ENCODE data around the gene ATP6V0A4.
"Not testable (repeated sequence)": the region's sequence is repeated elsewhere in the genome, so short reads cannot be mapped to it uniquely, and the experiment has no call there.

The ATP6V0A4 gene

DNA sequence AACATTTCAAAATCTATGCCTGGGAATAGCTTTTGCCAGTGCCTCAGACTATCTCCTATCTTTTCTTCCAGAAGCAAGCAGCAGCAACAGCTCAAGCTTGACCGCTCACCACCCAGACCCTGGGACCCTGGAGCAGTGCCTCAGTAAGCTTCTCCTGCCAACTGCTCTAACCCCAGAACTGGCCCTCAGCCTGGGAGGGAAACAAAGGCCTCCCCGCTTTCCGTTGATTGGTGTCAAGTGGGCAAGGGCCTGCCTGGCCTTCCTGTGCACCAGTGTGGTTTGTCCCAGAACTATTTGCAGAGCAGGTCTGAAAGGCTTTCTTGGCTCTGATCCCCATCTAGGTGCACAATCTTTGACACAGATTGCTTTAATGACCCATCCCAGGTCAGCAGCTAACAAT lies 3.3 kb upstream of the ATP6V0A4 start:
- DNase-seq = no peak

DNA sequence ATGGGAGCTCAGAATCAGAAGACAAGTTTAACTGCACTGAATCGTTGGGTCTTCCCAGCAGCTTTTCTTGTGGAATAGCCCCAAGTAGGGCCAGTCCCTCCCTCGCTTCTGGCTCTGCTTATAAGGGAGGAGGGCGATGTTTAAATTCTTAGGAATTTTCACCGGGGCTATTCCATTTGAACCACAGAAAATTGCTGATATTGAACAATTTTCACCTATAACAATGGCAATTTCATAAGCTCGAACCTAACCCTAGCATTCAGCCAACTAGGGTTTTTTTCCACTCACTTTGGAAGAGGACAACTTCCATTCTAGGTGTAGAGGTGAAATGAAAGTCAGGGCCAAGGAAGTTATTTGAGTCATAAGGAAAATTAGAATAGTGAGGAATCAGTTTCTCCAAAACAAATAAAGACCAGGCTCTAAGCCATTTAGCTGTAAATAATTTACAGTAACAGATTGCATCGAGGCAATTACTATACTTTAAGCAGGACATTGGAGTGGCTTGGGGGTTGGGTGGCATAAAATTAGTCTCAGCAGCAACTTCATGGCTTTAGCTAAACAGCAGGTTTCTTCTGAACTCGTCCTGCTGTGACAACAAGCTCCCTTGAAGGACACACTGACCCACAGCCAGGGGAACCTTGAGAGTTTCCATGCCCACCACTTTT lies 1.5 kb upstream of the ATP6V0A4 start:
- no peak for DNase-seq

DNA sequence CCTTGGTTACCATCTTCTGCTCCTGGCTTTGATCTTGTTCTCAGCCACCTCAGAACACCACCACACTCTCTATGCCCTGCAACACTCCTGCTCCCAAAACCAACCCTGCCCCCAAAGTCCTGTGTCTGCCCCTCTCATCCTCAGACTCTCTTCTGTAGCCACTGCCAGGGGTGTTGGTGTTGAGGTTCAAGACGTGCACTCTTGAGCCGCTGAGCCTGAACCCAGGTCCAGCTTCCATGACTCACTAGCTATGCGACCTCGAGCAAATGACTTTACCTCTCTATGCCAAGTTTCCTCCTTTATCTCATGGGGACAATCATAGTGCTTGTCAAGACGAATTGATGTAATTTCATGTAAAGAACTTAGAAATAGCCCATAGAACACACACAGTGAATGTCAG lies 840 bp upstream of the ATP6V0A4 start:
- DNase-seq = no peak

DNA sequence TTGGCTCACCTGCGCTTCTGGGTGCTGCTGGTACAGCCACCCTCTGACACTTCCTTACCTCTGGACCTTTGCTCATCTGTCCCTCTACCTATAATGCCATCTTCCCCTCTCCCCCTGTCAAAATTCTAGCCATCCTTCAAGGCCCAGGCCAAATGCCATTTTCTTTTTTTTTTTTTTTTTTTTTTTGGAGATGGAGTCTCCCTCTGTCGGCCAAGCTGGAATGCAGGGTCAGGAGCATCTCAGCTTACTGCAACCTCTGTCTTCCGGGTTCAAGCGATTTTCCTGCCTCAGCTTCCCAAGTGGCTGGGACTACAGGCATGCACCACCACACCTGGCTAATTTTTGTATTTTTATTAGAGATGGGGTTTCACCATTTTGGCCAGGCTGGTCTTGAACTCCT lies 950 bp downstream of the ATP6V0A4 start:
- not testable (repeated sequence) for DNase-seq

DNA sequence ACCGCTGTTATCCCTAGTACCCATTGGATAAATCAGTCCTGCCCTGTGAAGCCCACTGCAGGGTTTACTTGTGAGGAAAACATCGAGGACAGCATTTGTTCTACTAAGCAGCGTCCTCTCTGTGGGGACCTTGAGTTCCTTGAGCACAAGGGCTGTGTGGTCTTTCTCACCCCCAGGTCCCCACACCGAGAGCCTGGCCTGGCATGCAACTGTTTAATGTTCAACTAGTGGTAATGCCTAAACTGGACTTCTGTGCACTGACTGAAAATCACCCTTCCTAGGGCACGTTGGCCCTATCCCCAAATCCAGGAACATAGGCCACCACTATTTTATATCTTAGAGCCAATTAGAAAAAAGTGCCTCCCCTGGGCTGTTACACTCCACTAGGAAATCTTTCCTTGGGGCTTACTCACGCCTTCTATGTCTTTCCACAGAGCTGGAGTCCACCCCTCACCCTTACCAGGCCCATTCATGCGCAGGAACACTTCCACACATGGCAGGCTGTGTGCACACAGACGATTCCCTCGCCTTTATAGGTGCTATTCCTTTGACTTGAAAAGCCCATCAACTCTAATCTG lies 1.9 kb downstream of the ATP6V0A4 start:
- DNase-seq = no peak

DNA sequence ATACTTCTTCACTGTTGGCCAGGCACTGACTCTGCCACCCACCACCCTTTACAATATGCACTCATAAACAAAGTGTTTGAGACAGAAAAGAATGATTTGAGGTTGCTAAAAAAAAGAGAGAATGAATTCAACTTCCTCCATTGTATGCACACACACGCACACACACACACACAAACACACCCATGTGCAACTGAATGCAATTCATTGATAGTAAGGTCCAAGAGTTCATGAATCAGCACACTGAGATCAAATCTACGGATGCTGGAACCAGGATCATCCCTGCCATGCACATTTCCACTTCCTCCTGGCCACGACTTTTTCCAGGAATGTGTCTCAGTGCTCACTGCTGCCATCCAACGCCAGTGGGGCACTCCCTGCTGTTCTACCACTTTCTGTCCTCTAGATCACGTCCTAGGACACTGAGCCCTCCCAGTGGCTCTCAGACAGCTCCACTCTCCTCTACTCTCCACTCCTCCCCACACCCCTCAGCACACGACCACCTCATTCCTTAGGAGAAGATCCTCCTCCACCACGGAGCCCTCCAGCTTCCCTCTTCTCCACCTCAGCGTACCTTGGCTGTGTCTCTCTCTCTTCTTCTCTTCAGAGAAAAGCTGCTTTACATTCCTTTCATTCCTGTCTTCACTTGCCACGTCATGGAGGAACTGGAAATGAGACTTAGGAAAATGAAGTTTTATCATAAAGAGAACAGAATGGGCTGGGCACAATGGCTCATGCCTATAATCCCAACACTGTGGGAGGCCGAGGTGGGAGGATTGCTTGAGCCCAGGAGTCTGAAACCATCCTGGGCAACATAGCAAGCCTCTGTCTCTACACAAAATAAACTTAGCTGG lies 12.2 kb downstream of the ATP6V0A4 start:
- DNase-seq = no peak

DNA sequence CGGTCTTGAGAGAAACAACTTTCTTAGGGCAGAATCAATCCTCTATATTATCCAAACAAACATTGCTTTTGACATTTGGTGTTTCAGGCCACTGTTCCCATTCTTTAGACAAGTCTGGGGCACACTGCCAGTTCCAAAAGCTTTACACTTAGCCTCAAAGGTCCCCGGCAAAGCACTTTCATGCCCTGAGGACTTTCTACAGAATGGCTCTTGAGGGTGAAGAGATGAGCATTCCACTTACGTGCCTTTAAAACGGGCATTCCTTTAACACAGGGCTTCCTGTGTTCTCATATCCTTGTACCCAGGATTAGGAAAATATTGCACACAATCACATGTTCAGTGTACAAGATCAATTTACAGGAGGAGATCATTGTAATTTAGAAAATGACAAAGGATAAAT lies 13.3 kb downstream of the ATP6V0A4 start:
- DNase-seq = no peak

DNA sequence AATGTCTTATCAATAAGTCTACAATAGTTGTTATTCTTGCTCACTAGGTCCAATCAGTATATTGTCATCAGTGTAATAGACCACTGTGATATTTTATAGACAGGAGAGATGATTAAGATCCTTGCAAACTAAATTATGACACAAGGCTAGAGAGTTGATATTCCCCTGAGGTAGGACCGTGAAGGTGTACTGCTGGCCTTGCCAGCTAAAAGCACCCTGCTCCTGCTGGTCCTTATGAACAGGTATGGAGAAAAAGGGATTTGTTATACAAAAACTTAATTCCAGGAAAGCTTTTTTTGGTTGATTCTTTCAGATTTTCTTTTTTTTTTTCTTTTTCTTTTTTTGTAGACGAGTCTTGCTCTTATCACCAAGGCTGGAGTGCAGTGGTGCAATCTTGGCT lies 17.0 kb downstream of the ATP6V0A4 start:
- DNase-seq = no peak

DNA sequence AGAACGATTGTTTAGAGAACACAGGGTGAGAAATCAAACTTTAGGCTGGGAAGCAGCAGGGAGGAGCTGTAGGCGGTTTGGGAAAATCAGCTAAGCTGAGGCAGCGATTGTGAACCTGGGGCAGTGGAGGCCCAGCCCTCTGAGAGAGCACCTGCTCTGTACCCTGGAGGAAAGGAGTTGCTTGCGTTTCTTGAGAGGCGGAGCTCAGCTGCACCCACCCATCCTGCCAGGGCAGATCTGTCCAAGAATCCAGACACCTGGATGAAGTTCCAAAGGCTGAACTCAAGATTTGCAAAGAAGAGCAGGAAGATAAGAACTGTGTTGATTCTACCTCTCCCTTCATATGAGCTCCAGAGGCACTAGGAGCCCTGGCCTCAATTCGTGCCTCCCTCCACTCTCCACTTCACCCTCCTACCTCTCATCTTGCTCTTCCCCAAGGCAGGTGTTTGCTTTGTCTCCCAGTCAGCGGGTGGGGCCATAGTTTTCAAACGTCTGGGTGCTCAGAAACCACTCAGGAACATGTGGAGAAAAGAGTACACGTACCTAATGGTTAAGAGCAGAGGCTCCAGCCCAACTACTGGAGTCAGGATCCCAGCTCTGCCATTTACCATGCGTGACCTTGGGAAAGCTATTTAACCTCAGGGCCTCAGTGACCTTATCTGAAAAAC lies 21.7 kb downstream of the ATP6V0A4 start:
- DNase-seq = no peak

DNA sequence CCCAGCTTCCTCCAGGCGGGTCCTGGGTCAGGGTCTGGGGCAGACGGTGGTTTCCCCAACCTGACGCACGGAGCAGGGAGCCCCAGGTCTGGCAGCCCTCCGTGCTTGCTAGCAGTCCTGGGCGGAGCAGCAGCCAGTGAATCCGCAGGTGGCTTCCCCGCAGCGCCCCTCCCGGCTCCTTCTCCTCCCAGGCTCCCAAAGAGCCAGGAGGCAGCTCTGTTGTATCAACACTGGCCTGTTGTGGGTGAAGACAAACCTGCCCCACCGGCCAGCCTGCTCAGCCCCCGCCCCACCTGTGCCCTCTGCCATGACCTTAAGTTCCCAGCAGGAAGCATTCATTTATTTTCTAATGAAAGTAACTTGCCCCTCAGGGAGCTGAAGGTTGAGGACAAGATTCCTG lies 24.2 kb downstream of the ATP6V0A4 start:
- DNase-seq = no peak

DNA sequence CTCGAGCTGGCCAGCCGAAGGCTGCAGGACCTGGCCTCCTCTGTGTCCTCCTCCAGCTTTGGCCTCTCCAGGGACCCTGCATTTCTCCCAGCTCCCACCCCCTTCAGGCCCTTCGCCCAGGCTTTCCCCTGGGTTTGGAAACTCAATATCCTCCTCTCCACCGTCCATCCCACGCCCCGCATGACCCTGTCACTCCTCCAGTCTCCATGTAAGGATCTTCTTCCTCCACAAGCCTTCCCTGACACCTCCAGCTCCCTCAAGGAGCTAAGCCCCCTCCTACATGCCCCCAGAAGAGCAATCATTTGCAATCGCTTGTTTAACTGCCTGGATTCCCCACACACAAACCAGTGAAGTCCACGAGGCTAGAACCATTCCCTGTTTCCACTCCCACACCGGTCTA lies 24.8 kb downstream of the ATP6V0A4 start:
- DNase-seq = no peak

DNA sequence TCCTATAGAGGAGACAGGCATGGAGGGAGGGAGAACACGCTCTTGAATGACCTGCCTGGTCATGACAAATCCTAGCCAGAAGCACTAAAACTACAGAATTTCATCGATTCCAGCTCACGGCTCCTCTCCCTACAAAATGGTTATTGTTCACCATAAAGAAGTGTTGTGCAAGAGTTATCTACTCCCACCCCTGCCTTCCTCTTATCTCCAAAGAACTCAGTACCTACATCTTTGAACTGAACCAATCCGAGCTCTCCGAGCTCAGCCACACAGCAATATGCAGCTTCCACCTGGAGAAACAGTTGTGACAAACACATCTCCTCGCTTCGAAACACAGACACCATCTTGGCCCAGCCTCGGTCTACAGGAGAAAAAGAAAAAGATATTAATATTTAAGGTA lies 27.1 kb downstream of the ATP6V0A4 start:
- no peak for DNase-seq

DNA sequence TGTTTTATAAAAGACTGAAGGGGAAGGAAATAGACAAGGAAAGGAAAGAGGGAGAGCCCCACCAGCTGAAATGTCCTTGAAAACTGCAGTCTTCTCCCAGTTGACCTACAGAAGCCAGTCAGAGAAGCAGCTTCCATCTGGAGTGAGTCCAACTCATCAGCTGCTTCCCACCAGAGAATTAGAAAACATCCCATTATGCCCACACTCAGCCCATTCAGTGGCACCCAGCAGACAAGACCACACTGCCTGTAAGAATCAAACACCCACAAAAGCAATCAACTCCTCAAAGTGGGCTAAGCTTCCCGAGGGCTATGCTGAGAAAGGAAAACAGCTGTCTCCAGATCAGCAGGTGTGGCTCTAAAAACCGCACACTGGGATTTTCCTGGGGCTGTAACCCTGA lies 29.8 kb downstream of the ATP6V0A4 start:
- no peak for DNase-seq

DNA sequence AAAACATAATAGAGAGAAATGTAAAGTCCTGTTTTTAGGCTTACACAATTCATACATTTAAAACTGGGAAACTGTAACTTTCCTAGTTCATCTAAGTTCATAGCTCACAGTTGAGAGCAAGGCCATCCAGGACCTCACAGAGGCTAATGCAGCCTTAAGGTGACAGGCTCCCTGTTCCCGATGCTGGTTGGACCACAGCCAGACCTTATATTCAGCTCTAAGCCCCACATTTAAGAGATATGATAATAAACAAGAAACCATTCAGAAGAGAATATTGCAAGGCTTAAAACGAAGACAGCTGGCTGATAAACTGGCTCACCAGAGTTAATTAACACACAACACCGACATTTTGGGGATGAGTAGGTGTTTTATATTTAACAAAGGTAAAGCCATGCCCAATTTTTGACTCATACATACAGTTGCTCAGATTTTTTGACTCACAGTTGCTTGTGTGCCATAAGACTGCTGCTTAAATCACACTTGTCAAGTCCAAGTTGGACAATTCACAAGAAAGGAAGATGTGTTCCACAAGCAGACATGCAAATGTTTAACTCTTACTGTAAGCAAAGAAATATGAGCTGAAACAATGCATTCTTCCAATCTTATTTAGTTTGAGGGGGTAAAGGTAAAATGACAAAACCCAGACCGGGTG lies 41.3 kb downstream of the ATP6V0A4 start:
- DNase-seq = no peak

DNA sequence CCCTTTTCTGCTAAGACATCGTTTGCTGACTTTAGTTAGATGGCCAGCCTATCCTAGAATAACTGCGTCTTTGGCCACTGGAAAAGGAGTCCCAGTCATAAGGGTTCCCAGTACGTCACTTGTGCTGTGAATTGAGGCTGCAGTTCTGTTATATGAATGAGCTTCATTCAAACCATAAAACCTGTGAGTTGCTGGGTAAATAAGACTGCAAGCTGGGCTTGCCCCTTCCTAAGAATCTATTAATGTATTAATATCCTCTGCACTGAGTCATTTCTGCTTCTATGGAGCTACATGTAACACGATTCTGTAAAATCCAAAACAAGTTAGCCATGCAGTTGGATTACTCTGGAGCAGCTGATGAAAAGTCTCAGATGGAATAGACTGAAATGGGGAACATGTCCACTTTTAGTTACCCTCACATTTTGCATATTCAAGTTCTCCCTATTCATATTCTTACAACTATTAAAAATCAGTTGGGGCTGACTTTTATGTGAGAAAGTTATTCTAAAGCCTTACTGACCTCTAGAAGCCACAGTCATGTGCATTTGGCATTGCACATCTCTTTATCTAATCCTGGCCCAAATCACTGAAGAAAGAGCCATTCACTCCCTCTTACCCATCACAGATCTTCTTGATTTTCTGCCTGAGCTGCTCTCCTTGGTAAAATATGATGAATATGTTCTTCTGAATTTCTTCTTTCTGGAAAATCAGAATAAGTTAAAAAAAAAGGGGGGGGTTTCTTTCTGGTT lies 42.0 kb downstream of the ATP6V0A4 start:
- no peak for DNase-seq

DNA sequence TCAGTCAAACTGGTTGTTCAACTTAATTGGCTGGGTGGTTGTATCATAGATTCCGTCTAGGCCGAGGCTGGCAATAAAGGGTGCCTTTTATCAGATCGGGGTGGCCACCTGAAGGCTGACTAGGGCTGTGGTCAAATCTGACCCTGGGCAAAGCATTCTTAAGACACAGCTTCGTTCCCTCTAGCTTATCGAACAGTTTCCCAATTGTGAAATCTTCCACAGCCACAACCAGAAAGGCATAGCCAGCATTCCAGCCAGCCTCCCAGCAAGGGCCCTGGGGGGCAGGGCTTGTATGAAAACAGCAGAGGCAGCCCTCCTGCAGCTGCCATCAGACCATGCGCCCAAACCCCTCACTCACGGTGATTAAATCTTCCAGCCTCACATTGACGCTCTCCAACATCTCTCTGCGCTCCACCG lies 42.7 kb downstream of the ATP6V0A4 start:
- DNase-seq = no peak

DNA sequence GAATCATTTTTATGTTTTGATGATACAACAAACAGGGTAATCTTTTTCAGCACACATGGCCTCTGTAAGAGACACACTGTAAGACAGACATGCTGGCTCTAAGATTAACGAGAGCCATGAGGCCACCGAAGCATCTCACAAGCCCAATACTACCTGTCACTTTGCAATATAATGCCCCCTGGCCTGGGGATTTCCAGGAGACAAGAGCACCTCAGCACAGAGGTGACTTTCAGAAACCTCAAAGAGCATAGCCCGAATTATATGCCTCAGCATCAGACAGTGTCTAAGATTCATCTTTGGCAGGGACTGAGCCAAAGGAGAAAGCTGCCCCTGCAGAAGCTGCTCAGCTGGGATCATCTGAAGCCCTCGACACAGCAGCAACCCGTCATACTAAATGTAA lies 44.4 kb downstream of the ATP6V0A4 start:
- DNase-seq = no peak

DNA sequence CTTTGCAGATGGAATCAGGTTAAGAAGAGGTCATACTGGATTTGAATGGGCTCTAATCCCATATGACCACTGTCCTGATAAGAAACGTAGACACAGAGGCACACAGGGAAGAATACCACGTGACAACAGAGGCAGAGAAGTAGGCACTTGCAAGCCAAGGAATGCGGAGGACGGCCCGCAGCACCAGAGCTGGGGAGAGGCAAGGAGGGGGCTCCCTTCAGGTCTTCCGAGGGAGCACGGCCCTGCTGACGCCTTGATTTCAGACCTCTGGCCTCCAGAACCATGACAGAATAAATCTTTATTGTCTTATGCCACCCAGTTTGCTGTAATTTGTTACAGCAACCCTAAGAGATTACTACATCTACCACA lies 44.9 kb downstream of the ATP6V0A4 start:
- no peak for DNase-seq

DNA sequence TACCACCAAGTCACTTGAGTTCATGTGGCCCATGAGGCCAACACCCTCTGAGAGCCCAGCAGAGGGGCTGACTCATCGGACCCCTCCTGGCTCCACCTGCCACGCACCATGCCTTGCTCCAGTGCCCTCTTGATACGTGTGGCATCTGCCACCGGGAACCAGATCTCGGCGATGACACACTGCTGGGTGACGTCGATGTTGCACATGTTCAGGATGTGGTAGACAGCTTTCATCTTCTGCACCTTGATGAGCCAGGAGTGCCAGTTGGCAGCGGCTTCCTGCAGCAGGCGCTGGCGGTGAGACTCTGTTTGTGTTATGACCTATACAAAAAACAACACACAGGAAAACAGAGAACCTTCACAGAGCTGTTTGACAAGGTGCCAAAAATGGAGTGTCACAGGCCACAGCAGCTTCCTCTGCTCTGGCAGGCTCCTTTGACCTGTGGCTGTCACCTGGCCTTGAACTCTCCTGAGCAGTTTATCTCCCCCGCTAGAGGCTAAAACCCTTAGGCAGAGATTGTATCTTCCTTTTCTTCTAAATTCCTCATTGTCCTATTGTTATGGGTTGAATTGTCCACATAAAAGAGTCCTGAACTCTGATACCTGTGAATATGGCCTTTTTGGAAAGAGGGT lies 45.4 kb downstream of the ATP6V0A4 start:
- DNase-seq = no peak

DNA sequence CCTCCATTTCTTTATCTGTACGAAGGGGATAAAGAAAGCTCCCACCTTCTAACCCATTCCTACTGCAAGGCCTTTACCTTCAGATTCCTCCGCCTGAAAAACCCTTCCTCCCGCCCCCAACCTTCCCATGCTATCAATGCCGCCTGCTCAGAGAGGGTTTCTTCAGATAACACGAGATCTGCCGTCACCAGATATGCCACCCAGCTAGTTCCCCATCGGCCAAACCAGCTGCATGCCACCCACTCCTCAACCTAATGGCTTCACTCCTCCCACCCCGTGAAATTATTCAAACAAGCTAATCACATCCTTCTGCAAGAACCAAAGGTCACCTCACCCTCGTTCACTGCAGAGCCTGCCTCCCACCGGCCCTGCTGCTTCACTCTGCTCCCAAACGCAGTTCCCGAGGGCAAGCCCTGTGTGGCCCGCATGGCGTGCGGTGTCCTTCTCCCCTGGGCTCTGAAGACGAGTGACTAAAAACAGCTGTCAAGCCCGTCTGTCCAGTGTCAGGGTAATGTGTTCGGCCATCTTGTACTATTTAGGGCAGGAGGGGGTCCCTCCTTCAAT lies 47.0 kb downstream of the ATP6V0A4 start:
- DNase-seq = no peak

DNA sequence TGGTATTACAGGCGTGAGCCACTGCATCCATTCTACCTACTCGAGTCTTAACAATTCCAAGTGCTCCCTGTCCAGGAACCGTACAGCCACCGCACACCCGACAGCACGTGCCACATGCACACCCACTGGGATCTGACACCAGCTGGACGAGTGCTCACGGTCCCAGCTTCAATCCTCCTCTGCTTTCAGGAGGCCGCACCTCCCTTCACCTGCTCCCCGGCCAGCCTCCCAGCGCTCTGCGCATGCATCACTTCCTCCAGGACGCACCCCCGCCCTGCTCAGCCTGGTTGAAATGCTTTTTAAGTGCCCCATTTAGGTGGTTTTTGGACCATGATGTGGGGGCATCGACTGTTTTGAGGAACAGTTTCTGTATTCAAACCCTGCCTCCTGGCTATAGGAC lies 47.5 kb downstream of the ATP6V0A4 start:
- DNase-seq = no peak

DNA sequence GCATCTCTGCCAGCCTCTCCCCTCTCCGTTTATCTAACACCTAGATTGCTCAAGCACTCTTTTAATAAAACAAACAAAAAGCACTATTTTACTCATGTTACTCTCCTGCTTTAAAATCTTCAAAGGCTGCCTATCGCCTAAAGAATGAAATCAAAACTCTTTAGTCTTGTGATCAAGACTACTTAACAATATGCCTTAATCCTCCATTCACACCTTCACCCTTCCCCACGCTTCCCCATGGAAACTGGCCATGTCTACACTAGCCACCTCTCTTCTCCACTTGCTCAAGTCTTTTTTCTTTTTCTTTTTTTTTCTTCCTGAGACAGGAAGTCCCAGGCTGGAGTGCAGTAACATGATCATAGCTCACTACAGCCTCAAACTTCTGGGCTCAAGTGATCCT lies 48.0 kb downstream of the ATP6V0A4 start:
- no peak for DNase-seq
